GM19463 (cell line): ENCODE data around the gene ATP2A2.
"Not testable (repeated sequence)": the region's sequence is repeated elsewhere in the genome, so short reads cannot be mapped to it uniquely, and the experiment has no call there.

Source experiments
- ATAC-seq: cut with Tn5 transposase; IDR thresholded peaks from one replicate; pipeline ENCODE4 v1.9.1; 2021; ENCODE audit warnings: mild to moderate bottlenecking, moderate library complexity; ENCODE audit not compliant: unreplicated experiment

Gene ATP2A2

DNA sequence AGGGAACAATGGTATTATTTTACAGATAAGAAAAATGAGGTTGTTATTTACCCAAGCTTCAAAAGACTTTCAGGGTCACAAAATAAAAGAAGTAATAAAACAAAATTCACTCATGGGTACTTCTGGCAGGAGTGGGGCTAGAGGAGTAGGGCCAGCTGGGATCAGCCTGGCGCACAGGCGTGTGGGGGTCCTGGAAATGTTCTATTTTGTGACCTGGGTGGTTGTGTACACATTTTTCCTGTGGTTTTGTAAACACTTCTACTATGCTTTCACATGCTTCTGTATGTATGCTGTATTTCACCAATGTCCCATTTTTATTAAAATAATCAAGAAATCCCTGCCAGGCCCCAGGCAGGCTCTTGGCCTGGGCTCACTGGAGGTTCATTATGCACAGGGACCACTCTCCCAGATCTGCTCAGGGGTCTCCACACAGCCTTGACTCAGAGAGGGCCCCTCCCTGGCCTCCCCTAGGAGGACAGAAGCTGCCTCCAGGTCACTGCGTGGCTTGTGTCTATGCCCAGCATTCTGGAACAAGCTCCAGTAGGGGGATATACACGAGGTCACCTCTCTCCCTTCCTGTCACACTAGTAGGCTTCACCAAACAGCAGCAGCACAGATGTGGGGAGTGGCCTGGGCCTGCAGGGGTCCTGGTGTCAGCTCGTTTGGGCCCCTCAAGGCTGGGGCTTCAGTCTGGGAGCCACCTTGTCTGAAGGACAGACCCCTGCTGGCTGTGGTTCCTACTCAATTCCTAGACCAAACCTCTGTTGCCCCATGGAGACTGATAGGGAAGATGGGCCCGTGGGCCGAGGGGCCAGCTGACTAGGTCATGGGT lies 84.7 kb downstream of the ATP2A2 start:
- no peak for ATAC-seq

- ATAC-seq: no peak
These were observed 85.5 kb downstream of the ATP2A2 start for GRCh38 chr12:110366321-110367142.

DNA sequence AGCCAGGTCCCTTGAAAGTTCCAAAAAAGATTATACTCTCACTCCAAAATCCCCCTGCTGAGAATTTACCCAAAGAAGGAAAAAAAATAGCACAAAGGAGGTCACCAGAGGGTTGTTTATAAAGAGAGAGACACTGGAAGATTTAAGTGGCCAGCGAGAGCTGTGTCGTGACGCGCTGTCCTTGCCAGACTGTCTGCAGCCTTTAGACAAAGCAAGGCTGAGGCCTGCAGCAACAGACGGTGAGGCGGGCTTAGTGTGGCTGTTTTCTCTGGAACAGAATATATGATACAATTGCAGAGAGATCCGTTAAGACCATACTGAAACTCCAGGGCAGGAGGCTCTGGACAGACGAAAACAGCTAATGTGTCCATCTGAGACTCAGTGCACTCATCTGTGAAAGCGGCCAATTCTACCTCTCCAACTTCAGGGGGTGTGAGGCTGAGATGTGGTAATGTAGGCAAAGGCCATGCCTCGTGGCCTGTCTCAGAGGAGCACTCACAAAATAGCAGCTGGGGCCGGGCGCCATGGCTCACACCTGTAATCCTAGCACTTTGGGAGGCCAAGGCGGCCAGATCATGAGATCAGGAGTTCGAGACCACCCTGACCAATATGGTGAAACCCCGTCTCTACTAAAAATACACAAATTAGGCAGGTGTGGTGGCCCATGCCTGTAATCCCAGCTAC lies 86.3 kb downstream of the ATP2A2 start:
- ATAC-seq: no peak

DNA sequence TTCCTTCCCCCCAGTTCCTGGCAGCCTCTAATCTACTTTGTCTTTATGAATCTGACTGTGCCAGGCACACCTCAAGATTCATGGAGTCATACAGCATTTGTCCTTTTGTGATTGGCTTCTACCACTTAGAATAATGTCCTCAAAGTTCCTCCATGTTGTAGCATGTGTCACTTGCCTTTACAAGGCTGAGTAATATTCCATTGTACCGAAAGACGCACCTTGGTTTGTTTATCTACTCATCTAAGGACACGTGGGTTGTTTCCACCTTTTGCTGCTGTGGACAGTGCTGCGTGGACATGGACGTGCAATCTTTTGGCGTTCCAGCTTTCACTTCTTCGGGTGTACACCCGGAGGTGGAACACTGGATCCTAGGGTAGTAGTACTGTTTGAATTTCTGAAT lies 88.9 kb downstream of the ATP2A2 start:
- no peak for ATAC-seq

- ATAC-seq: no peak
These were observed 89.7 kb downstream of the ATP2A2 start for GRCh38 chr12:110370732-110371231.

DNA sequence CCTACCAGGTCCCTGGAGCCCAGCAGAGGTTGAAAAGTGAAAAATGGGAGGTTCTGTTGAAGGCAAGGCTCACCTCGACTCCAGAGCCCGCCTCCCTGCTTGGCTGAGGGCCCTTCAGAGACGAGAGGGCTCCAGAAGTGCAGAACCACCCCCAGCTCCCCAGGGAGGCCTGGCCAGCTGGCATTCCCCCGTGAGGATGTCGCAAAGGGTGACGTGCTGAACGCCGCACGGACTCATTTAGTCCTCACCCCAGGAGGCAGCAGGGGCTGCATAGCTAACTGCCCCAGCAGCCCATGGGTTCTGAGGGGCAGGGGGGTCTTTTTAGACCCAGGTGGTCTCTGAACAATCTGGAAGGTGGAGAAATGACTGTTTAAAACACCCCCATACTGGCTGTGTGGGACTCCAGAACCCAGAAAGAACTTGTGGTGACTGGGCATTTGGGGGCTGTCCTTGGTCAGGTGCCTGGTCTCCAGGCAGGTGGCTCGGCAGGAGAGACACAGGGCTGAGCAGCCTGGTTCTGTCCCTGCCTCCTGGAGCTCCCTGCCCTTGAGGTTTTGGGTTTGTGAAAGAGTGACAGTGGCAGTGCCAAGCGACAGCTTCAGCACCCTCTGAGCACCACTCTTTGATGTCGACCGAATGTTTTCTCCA lies 90.5 kb downstream of the ATP2A2 start:
- ATAC-seq: peak; percentile 86

GRCh38 chr12:110372056-110372425 lies 91.0 kb downstream of the ATP2A2 start:
- no peak for ATAC-seq

DNA sequence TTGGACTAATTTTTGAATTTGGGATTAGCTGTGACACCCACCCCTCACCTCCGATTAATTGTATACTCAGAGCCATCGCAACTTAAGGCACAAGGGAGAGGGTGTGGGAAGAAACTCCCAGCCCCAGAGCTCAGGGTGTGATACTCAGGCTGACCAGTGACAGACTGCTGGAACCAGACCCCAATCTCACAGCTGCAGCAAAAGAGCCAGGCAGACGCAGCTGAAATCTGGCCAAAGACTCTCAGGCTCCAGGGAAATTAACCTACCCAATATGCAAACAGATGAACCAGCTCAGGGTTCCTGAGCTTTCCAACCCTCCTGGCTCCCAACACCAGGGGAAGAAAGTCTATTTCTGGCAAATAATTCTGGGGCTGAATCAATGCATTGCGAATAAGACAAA lies 92.0 kb downstream of the ATP2A2 start:
- ATAC-seq: no peak

GRCh38 chr12:110373425-110373824 lies 92.4 kb downstream of the ATP2A2 start:
- ATAC-seq: no peak

- ATAC-seq: no peak
These were observed 93.0 kb downstream of the ATP2A2 start for GRCh38 chr12:110373962-110374611.

- not testable (repeated sequence) for ATAC-seq
These were observed 97.2 kb downstream of the ATP2A2 start for GRCh38 chr12:110378131-110378790.

DNA sequence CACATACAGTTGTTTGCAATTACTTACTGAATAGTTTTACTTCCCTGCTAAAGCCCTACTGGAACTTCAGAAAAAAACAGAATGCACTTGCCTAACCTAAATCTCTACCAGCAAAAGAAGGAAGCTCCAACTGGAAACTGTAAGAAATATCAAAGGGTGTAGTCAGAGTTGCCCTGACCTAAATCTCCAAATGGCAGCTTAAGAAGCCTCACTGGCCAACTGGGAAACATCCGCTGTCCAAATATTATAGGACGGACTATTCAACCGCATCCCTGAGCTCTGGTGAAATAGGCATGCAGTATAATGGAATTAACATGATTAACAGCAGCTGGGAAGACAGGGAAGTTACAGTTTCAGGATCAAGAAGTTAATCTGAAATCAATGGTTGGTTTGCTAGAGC lies 98.2 kb downstream of the ATP2A2 start:
- ATAC-seq: no peak

DNA sequence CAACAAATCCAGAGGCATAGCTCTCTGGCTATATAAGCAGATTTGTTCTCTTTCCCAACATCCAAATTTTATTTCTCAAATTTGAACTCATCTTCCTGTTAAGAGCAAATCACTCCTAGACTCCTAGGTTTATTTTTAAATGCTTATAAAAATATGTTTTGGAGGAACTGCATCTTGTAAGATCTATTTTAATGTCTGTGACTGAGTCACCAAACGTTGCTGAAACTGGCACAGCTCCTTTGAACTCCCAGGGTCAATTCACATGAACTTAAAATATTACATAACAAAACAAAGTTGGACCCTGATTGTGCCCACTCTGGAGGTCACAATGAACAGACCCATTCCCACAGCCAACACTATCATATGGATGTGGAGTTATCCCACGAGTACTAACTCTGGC lies 98.6 kb downstream of the ATP2A2 start:
- ATAC-seq: no peak

DNA sequence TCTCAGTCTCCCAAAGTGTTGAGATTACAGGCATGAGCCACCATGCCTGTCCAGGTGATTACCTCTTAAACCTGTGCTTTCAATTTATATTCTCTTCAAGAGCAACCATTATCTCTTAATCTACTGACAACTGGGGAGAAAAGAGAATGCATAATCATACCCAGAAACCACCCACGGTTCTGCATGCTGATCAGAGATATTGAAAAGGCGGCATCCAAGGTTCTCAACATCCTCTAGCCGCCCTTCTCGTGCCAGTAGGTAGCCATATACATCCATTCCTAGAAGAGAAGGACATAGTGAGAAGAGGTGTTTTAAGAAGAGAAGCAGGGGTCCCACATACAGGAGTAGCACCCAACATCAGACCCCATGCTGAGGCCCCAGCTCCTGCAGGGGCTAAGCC lies 101.6 kb downstream of the ATP2A2 start:
- ATAC-seq: no peak
